Measurements from ENCODE around the gene ZNF789. TPM values are rescaled to one million over a fixed set of nuclear protein-coding genes. Genes with fewer than 3 reads are reported as not detected.

Gene ZNF789
- total and polyA plus RNA-seq, 2 of the 13 experiments (the other 11 are each of a cell fraction or from before 2014, with no cell fraction given): 19.8 to 25.1 TPM

DNA sequence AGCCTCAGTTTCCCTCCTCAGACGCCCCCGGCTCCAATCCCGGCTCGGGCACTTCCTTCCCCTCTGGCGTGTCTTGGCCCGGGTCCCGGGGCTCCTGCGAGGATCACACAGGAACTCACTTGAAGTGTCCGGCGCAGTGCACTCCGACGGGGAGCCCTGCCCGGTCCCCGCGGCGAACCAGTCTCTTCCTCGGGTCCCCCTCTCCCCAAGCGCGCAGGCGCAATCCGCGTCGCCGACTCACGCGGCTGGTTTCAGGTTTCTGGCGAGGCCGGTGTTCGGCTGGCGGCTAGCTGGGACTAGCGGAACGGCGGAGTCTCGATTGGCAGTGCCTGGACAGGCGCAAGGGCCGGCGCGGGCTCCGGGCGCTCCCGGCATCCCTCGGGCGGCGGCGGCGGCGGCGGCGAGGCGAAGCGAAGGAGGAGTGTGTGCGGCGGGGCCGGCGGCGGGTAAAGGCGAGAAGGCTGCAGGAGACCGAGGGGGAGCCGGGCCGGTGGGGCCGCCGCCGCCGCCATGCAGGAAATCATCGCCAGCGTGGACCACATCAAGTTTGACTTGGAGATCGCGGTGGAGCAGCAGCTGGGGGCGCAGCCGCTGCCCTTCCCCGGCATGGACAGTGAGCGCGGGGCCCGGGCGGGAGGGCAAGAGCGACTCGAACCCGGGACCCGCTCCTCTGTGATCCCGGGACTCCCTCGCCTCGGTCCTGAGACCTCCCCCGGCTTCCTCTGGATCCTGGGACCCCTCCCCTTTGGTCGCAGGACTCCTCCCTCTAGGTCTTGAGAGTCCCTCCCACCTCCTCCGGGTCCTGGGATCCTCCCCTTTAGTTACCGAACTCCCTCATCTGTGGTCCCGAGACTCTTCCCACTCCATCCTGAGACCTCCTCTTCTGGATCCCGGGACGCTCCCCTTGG, 33.9 kb upstream of the ZNF789 start, which contains the start of the genes CPSF4 and PTCD1 (continued):
- TF ChIP-seq SNAI1 (CRISPR knock-in tag; IDR thresholded peaks at IDR 0.05; ENCODE audit: borderline replicate concordance) (peak; percentile 83; the same call in 1 of the 2 replicates), ZNF205 (CRISPR knock-in tag; IDR thresholded peaks at IDR 0.05) (0 out of 2 replicates have a peak, but pooled peaks have one; percentile 15), NFKB2 (CRISPR knock-in tag; IDR thresholded peaks at IDR 0.05; ENCODE audit: borderline replicate concordance) (peak; percentile 73; the same call in 1 of the 2 replicates), MATR3 (CRISPR knock-in tag; IDR thresholded peaks at IDR 0.05) (no peak), PTBP1 (IDR thresholded peaks at IDR 0.05; ENCODE audit: low read depth, low read length, poor library complexity, severe bottlenecking) (no peak), KDM5A (IDR thresholded peaks at IDR 0.05; ENCODE audit: borderline replicate concordance, low read length) (peak; percentile 80), ZNF709 (CRISPR knock-in tag; IDR thresholded peaks at IDR 0.05) (peak; percentile 95), ZSCAN31 (CRISPR knock-in tag; IDR thresholded peaks at IDR 0.05; ENCODE audit: low read depth) (peak; percentile 92), ZSCAN21 (CRISPR knock-in tag; IDR thresholded peaks at IDR 0.05; ENCODE audit: borderline replicate concordance) (peak; percentile 84; the same call in 1 of the 2 replicates), ZNF781 (CRISPR knock-in tag; IDR thresholded peaks at IDR 0.05; ENCODE audit: borderline replicate concordance, not compliant biosample characterization) (no peak), ZSCAN20 (CRISPR knock-in tag; IDR thresholded peaks at IDR 0.05; ENCODE audit: borderline replicate concordance) (peak; percentile 27; the same call in 1 of the 2 replicates), CBX2 (IDR thresholded peaks at IDR 0.05; ENCODE audit: low read depth, low read length) (no peak), CBX2 (CRISPR knock-in tag; IDR thresholded peaks at IDR 0.05; ENCODE audit: low read depth) (no peak), FIP1L1 (IDR thresholded peaks at IDR 0.05; ENCODE audit: borderline replicate concordance, insufficient read depth, low read depth, low read length) (no peak), YY1 (IDR thresholded peaks at IDR 0.05; ENCODE audit: insufficient read depth, insufficient replicate concordance, low read depth, low read length) (peak; percentile 92), ZSCAN9 (CRISPR knock-in tag; IDR thresholded peaks at IDR 0.05; ENCODE audit: borderline replicate concordance) (peak; percentile 81; the same call in 1 of the 2 replicates)
- TF ChIP-seq, protein P1, sequence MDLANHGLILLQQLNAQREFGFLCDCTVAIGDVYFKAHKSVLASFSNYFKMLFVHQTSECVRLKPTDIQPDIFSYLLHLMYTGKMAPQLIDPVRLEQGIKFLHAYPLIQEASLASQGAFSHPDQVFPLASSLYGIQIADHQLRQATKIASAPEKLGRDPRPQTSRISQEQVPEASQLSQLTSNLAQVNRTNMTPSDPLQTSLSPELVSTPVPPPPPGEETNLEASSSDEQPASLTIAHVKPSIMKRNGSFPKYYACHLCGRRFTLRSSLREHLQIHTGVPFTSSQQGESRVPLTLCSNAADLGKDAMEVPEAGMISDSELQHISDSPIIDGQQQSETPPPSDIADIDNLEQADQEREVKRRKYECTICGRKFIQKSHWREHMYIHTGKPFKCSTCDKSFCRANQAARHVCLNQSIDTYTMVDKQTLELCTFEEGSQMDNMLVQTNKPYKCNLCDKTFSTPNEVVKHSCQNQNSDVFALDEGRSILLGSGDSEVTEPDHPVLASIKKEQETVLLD (CRISPR knock-in tag; IDR thresholded peaks at IDR 0.05; ENCODE audit: low read depth): peak; percentile 97
- TF ChIP-seq, protein P2, sequence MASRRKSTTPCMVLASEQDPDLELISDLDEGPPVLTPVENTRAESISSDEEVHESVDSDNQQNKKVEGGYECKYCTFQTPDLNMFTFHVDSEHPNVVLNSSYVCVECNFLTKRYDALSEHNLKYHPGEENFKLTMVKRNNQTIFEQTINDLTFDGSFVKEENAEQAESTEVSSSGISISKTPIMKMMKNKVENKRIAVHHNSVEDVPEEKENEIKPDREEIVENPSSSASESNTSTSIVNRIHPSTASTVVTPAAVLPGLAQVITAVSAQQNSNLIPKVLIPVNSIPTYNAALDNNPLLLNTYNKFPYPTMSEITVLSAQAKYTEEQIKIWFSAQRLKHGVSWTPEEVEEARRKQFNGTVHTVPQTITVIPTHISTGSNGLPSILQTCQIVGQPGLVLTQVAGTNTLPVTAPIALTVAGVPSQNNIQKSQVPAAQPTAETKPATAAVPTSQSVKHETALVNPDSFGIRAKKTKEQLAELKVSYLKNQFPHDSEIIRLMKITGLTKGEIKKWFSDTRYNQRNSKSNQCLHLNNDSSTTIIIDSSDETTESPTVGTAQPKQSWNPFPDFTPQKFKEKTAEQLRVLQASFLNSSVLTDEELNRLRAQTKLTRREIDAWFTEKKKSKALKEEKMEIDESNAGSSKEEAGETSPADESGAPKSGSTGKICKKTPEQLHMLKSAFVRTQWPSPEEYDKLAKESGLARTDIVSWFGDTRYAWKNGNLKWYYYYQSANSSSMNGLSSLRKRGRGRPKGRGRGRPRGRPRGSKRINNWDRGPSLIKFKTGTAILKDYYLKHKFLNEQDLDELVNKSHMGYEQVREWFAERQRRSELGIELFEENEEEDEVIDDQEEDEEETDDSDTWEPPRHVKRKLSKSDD (CRISPR knock-in tag; IDR thresholded peaks at IDR 0.05; ENCODE audit: low read depth): peak; percentile 83; the same call in 1 of the 2 replicates
- TF ChIP-seq, protein P3, sequence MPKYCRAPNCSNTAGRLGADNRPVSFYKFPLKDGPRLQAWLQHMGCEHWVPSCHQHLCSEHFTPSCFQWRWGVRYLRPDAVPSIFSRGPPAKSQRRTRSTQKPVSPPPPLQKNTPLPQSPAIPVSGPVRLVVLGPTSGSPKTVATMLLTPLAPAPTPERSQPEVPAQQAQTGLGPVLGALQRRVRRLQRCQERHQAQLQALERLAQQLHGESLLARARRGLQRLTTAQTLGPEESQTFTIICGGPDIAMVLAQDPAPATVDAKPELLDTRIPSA (CRISPR knock-in tag; IDR thresholded peaks at IDR 0.05; ENCODE audit: borderline replicate concordance): no peak
- TF ChIP-seq, protein P4, sequence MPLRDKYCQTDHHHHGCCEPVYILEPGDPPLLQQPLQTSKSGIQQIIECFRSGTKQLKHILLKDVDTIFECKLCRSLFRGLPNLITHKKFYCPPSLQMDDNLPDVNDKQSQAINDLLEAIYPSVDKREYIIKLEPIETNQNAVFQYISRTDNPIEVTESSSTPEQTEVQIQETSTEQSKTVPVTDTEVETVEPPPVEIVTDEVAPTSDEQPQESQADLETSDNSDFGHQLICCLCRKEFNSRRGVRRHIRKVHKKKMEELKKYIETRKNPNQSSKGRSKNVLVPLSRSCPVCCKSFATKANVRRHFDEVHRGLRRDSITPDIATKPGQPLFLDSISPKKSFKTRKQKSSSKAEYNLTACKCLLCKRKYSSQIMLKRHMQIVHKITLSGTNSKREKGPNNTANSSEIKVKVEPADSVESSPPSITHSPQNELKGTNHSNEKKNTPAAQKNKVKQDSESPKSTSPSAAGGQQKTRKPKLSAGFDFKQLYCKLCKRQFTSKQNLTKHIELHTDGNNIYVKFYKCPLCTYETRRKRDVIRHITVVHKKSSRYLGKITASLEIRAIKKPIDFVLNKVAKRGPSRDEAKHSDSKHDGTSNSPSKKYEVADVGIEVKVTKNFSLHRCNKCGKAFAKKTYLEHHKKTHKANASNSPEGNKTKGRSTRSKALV (CRISPR knock-in tag; IDR thresholded peaks at IDR 0.05): no peak

All from HepG2 (cell line).